Measurements from ENCODE around the gene GPS2.

GRCh38 chr17:7313890-7314718, 1.1 kb downstream of the GPS2 start:
- no peak for TF ChIP-seq POLR2A (IDR thresholded peaks at IDR 0.05)
- TF ChIP-seq CTCF (IDR thresholded peaks at IDR 0.05) = no peak

Measured in heart left ventricle (tissue), 13 donors.